H1 (cell line): ENCODE data around the gene KCNJ10. TPM values are rescaled to one million over a fixed set of nuclear protein-coding genes. Genes with fewer than 3 reads are reported as not detected.

Source experiments
- BACH1 ChIP-seq: IDR thresholded peaks from 2 replicates; pipeline ENCODE4 v1.6.1; 2012; ENCODE audit warnings: low read length, improper control_type of control experiment
- CREB1 ChIP-seq: IDR thresholded peaks from 2 replicates; pipeline ENCODE4 v1.6.1; 2012; ENCODE audit warnings: inconsistent platforms
- HDAC2 ChIP-seq, 2 experiments: fragments of 300-600 bp in 1 of 2; sonication (generic) in 1 of 2; IDR thresholded peaks; 2 replicates each; pipeline ENCODE4 v1.6.1; 2011 to 2012; ENCODE audit warnings: low read depth in 2 of 2, low read length in 2 of 2, mild to moderate bottlenecking in 2 of 2, moderate library complexity in 2 of 2, borderline replicate concordance in 1 of 2, inconsistent platforms in 1 of 2
- RXRA ChIP-seq: IDR thresholded peaks from 2 replicates; pipeline ENCODE4 v1.6.1; 2011; ENCODE audit warnings: low read depth, mild to moderate bottlenecking, low read length, moderate library complexity; ENCODE audit not compliant: insufficient read depth
- SP2 ChIP-seq: IDR thresholded peaks from 2 replicates; pipeline ENCODE4 v1.6.1; 2012; ENCODE audit warnings: mild to moderate bottlenecking, low read length, inconsistent platforms
- polyA plus RNA-seq, 7 experiments: library from polyadenylated mRNA; depleted of rRNA in 3 of 7; stranded (reverse) in 5 of 7; unstranded in 2 of 7; fragments of >200 nt in 5 of 7; fragments of 200-250 nt in 2 of 7; gene quantifications; 1 replicate in 5 of 7; 2 replicates in 1 of 7; 4 replicates in 1 of 7; pipeline versions ENCODE4 v1.2.1 to v1.2.3, GENCODE V29; 2011 to 2013; ENCODE audit warnings: missing spikeins in 2 of 7, mixed read lengths in 2 of 7
- total RNA-seq: library from RNA; stranded (reverse); fragmentation: NEBNext Ultra II Directional; extraction: Animal tissue kit (Norgen Biotek cat#: 25700); gene quantifications from 2 replicates; pipeline ENCODE4 v1.2.1, GENCODE V29; 2021
- TF ChIP-seq, protein P1 (sequence below): fragments of 300-600 bp; sonication (generic); IDR thresholded peaks from 2 replicates; pipeline ENCODE4 v1.7.1; 2012; ENCODE audit warnings: low read length, moderate library complexity, mild to moderate bottlenecking, inconsistent platforms; ENCODE audit not compliant: insufficient replicate concordance

The KCNJ10 gene
- total and polyA plus RNA-seq, 2 of the 8 experiments (the other 6 are each of a cell fraction or from before 2014, with no cell fraction given) = 1.7 to 2.4 TPM

DNA sequence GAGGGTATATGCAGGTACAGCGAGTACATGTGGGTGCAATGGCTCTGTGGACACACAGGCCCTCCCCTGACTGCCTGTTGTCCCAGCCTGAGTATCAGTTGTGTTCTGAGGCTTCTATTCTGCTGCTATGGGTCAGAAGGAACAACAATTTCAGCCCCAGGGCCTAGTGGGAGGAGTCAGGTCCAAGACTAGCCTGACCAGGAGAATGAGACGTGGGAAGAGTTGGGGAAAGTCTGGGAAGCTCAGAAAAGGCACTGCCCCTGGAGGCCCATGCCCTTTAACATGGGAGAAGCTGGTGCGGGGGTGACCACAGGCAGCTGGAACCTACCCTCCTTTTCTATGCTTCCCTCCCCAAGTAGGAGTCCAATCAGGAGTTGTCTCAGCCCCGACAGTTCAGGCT is 20.8 kb upstream of the KCNJ10 start (continued):
- TF ChIP-seq, protein P1, sequence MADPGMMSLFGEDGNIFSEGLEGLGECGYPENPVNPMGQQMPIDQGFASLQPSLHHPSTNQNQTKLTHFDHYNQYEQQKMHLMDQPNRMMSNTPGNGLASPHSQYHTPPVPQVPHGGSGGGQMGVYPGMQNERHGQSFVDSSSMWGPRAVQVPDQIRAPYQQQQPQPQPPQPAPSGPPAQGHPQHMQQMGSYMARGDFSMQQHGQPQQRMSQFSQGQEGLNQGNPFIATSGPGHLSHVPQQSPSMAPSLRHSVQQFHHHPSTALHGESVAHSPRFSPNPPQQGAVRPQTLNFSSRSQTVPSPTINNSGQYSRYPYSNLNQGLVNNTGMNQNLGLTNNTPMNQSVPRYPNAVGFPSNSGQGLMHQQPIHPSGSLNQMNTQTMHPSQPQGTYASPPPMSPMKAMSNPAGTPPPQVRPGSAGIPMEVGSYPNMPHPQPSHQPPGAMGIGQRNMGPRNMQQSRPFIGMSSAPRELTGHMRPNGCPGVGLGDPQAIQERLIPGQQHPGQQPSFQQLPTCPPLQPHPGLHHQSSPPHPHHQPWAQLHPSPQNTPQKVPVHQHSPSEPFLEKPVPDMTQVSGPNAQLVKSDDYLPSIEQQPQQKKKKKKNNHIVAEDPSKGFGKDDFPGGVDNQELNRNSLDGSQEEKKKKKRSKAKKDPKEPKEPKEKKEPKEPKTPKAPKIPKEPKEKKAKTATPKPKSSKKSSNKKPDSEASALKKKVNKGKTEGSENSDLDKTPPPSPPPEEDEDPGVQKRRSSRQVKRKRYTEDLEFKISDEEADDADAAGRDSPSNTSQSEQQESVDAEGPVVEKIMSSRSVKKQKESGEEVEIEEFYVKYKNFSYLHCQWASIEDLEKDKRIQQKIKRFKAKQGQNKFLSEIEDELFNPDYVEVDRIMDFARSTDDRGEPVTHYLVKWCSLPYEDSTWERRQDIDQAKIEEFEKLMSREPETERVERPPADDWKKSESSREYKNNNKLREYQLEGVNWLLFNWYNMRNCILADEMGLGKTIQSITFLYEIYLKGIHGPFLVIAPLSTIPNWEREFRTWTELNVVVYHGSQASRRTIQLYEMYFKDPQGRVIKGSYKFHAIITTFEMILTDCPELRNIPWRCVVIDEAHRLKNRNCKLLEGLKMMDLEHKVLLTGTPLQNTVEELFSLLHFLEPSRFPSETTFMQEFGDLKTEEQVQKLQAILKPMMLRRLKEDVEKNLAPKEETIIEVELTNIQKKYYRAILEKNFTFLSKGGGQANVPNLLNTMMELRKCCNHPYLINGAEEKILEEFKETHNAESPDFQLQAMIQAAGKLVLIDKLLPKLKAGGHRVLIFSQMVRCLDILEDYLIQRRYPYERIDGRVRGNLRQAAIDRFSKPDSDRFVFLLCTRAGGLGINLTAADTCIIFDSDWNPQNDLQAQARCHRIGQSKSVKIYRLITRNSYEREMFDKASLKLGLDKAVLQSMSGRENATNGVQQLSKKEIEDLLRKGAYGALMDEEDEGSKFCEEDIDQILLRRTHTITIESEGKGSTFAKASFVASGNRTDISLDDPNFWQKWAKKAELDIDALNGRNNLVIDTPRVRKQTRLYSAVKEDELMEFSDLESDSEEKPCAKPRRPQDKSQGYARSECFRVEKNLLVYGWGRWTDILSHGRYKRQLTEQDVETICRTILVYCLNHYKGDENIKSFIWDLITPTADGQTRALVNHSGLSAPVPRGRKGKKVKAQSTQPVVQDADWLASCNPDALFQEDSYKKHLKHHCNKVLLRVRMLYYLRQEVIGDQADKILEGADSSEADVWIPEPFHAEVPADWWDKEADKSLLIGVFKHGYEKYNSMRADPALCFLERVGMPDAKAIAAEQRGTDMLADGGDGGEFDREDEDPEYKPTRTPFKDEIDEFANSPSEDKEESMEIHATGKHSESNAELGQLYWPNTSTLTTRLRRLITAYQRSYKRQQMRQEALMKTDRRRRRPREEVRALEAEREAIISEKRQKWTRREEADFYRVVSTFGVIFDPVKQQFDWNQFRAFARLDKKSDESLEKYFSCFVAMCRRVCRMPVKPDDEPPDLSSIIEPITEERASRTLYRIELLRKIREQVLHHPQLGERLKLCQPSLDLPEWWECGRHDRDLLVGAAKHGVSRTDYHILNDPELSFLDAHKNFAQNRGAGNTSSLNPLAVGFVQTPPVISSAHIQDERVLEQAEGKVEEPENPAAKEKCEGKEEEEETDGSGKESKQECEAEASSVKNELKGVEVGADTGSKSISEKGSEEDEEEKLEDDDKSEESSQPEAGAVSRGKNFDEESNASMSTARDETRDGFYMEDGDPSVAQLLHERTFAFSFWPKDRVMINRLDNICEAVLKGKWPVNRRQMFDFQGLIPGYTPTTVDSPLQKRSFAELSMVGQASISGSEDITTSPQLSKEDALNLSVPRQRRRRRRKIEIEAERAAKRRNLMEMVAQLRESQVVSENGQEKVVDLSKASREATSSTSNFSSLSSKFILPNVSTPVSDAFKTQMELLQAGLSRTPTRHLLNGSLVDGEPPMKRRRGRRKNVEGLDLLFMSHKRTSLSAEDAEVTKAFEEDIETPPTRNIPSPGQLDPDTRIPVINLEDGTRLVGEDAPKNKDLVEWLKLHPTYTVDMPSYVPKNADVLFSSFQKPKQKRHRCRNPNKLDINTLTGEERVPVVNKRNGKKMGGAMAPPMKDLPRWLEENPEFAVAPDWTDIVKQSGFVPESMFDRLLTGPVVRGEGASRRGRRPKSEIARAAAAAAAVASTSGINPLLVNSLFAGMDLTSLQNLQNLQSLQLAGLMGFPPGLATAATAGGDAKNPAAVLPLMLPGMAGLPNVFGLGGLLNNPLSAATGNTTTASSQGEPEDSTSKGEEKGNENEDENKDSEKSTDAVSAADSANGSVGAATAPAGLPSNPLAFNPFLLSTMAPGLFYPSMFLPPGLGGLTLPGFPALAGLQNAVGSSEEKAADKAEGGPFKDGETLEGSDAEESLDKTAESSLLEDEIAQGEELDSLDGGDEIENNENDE = no peak
- TF ChIP-seq CREB1 = no peak
- no peak for TF ChIP-seq HDAC2 (IDR thresholded peaks at IDR 0.05; ENCODE audit: borderline replicate concordance in 1 of 2, low read depth in 2 of 2, low read length in 2 of 2)
- no peak for TF ChIP-seq RXRA
- TF ChIP-seq SP2 = no peak
- TF ChIP-seq BACH1 = no peak
